D721Med (cell line): Measurements from ENCODE around the gene PEX16.

Experiments used
- DNase-seq: peaks from one replicate; pipeline ENCODE4 v3.0.0; 2011; ENCODE audit warnings: low spot score; ENCODE audit not compliant: insufficient read length
- FAIRE-seq: peaks from 2 replicates; lab custom pipeline; 2011; peaks lifted over from hg19 to GRCh38; lab: Jason Lieb, UNC
- CTCF ChIP-seq: IDR thresholded peaks from 2 replicates; pipeline ENCODE4 v1.5.1; 2012; ENCODE audit warnings: mild to moderate bottlenecking, control low read depth; ENCODE audit not compliant: insufficient read depth; ENCODE audit errors: missing control alignments

Gene PEX16

DNA sequence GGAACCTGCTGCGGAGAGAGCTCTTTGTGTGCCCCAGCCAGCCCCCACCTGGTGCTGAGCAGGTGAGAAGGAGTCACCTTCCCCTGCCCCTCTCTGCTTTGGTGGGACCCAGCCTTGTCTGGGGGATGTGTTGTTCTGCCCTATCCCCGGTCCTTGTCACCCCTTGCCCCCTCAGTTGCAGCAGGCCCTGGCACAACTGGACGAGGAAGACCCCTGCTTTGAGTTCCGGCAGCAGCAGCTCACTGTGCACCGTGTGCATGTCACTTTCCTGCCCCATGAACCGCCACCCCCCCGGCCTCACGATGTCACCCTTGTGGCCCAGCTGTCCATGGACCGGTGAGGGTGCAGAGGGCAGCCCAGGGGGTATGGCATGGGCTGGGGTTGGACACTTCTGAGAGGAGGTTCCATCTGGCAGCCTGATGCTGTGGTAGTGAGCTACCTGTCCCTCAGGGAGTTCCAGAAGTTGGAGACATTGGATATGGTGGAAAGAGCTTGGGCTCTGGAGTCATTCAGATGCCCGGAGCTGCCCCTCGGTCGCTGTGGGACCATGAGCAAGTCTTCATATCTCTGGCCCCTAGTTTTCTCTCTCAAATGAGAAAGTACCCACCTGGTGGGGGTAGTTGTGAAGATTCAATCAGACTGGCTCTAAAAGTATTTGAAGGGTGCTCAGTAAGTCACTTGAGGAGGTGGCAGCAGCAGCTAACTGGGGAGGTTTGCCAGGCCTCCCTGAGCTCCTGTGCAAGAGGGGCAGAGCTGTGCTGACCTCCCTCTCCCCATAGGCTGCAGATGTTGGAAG is 9.1 kb upstream of the PEX16 start:
- peak; percentile 9 for DNase-seq
- no peak for TF ChIP-seq CTCF
- FAIRE-seq, result no peak

DNA sequence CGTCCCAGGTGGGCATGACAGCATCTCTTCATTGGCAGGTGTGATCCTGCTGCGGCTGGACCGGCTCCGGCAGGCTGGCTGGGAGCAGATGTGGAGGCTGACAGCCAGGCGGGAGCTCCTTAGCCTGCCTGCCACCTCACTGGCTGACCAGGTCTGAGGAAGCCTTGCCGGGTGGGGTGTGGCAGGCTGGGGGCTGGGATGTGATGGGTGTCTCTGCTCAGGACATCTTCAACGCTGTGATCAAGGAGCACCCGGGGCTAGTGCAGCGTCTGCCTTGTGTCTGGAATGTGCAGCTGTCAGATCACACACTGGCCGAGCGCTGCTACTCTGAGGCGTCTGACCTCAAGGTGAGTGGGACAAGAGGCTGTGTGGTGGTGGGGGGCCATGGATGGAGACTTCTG is 8.3 kb upstream of the PEX16 start:
- FAIRE-seq, result no peak
- TF ChIP-seq CTCF, result no peak
- DNase-seq, result peak; percentile 21

DNA sequence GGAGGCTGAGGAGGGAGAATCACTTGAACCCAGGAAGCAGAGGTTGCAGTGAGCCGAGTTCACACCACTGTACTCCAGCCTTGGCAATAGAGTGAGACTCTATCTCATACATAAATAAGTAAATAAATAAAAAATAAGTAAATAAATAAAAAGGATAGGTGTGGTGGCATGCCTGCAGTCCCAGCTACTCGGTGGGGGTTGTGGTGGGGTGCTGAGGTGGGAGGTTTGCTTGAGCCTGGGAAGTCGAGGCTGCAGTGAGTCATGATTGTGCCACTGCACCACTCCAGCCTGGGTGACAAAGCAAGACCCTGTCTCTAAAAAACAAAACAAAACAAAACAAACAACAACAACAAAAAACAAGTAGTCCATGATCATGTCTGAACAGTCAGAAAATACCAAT is 7.9 kb upstream of the PEX16 start:
- no peak for FAIRE-seq
- TF ChIP-seq CTCF, result no peak

GRCh38 chr11:45924927-45925326 is 7.2 kb upstream of the PEX16 start:
- FAIRE-seq (no peak), DNase-seq (peak; percentile 7)
- TF ChIP-seq CTCF, result no peak

More for the DNA sequence above, 7.9 kb upstream of the PEX16 start:
- no peak for DNase-seq

DNA sequence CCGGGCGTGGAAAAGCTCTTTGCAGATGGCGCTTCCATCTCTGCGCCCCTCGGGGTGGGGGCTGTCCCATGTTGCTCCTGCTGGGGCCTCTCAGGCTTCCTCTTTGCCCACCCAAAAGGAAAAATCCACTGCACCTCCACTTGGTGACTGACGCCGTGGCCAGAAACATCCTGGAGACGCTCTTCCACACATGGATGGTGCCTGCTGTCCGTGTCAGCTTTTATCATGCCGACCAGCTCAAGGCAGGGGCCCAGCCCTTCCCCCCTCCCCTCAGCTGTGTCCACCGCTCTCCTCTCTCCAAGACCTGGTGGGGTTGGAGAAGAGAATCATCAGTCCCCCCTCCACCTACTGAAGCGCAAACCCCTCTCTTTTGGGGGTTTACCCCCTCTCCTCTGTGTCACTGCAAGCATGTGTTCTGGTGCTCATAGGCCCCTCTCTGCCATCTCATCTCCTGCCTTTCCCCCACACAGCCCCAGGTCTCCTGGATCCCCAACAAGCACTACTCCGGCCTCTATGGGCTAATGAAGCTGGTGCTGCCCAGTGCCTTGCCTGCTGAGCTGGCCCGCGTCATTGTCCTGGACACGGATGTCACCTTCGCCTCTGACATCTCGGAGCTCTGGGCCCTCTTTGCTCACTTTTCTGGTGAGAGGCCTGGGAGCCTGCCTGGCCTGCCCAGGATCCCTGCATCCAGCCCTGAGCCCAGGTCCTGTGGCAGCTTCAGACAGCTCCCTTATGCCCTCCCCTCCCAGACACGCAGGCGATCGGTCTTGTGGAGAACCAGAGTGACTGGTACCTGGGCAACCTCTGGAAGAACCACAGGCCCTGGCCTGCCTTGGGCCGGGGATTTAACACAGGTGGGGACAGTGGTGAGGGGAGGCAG is 6.6 kb upstream of the PEX16 start:
- no peak for FAIRE-seq
- peak; percentile 19 for DNase-seq
- TF ChIP-seq CTCF, result no peak

DNA sequence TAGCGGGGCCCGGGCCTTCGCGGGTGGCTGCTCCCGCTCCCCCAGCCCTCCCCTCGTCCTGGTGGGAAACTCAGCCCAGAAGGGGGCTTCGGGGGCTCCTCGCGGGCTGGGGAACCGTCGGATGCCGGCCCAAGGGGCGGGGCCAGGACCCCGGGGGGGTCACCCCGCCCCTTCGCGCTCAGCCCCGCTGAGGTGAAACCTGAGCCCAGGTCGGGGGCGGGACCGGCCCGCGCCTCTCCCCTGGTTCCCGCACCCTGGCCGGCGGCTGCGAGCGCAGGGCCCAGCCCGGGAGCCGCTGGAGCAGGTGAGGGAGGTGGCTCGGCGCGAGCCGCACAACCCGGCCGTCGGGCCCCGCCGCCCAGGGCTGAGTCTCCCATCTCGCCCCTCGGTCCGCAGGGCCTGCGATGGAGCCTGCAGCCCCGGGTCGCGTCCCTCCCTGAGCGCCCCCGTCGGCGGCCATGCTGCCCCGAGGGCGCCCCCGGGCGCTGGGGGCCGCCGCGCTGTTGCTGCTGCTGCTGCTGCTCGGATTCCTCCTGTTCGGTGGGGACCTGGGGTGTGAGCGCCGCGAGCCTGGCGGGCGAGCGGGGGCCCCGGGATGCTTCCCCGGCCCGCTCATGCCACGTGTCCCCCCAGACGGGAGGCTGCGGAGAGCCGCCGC is 4.9 kb upstream of the PEX16 start, which contains the start of gene LARGE2:
Gene LARGE2, plus strand, starts transcription at position 232 of the 658 bp plus-strand sequence. Its CDS starts 227 bp downstream, at position 459.
- peak; percentile 66 for DNase-seq
- FAIRE-seq, result no peak
- no peak for TF ChIP-seq CTCF
